WERI-Rb-1 (cell line): ENCODE results near the gene CYP46A1.

Source experiments
- DNase-seq: peaks from one replicate; pipeline ENCODE4 v3.0.0-alpha.2; 2020
- H3K27ac ChIP-seq: fragments of 250-450 bp; sonication (Bioruptor Pico); 2 replicates; pipeline ENCODE4 v1.5.1; 2020; ENCODE audit warnings: mild to moderate bottlenecking, moderate library complexity
- H3K27me3 ChIP-seq: fragments of 250-450 bp; sonication (Bioruptor Pico); 2 replicates; pipeline ENCODE4 v1.5.1; 2021; ENCODE audit warnings: mild to moderate bottlenecking, low read depth, moderate library complexity; ENCODE audit not compliant: insufficient read depth, severe bottlenecking
- H3K36me3 ChIP-seq: fragments of 250-450 bp; sonication (Bioruptor Pico); 2 replicates; pipeline ENCODE4 v1.5.1; 2020; ENCODE audit warnings: mild to moderate bottlenecking, moderate library complexity
- H3K4me3 ChIP-seq: 2 replicates; pipeline ENCODE4 v1.5.1; 2011; ENCODE audit warnings: low read depth, mild to moderate bottlenecking, control low read depth, low read length
- H3K9me3 ChIP-seq: fragments of 250-450 bp; sonication (Bioruptor Pico); 2 replicates; pipeline ENCODE4 v1.5.1; 2021; ENCODE audit warnings: mild to moderate bottlenecking, moderate library complexity; ENCODE audit not compliant: severe bottlenecking
- CTCF ChIP-seq: IDR thresholded peaks from 2 replicates; pipeline ENCODE4 v1.5.1; 2011; ENCODE audit warnings: low read depth, mild to moderate bottlenecking, control low read depth, inconsistent platforms, low read length

The CYP46A1 gene

GRCh38 chr14:99689266-99690236 lies 5.5 kb downstream of the CYP46A1 start:
- no peaks in the 10 kb centered on the region for H3K9me3 ChIP-seq
- H3K36me3 ChIP-seq: no peaks in the 10 kb centered on the region
- H3K27ac ChIP-seq: no peak overlapping the region
- no peaks in the 10 kb centered on the region for H3K27me3 ChIP-seq
- no peak for TF ChIP-seq CTCF
- no peak for DNase-seq
- H3K4me3 ChIP-seq: no peak overlapping the region

GRCh38 chr14:99690636-99691035 lies 6.5 kb downstream of the CYP46A1 start:
- no peaks in the 10 kb centered on the region for H3K9me3 ChIP-seq
- no peak overlapping the region for H3K4me3 ChIP-seq
- no peak for TF ChIP-seq CTCF
- H3K36me3 ChIP-seq: no peaks in the 10 kb centered on the region
- H3K27ac ChIP-seq: no peak overlapping the region
- H3K27me3 ChIP-seq: no peaks in the 10 kb centered on the region
- no peak for DNase-seq

- Histone ChIP-seq H3K4me3 (no peak overlapping the region), H3K27ac (no peak overlapping the region), H3K36me3 (no peaks in the 10 kb centered on the region), H3K27me3 (no peaks in the 10 kb centered on the region), H3K9me3 (no peaks in the 10 kb centered on the region)
- no peak for DNase-seq
- TF ChIP-seq CTCF: no peak
Observed at GRCh38 chr14:99691111-99691885, 7.2 kb downstream of the CYP46A1 start.

- TF ChIP-seq CTCF: no peak
- H3K27ac ChIP-seq: no peak overlapping the region
- no peaks in the 10 kb centered on the region for H3K27me3 ChIP-seq
- no peak overlapping the region for H3K4me3 ChIP-seq
- H3K9me3 ChIP-seq: no peaks in the 10 kb centered on the region
- no peak for DNase-seq
- no peaks in the 10 kb centered on the region for H3K36me3 ChIP-seq
Observed at GRCh38 chr14:99693918-99694317, 9.8 kb downstream of the CYP46A1 start.

- TF ChIP-seq CTCF: no peak
- Histone ChIP-seq H3K27me3 (no peaks in the 10 kb centered on the region), H3K36me3 (no peaks in the 10 kb centered on the region), H3K4me3 (no peak overlapping the region), H3K27ac (no peak overlapping the region), H3K9me3 (no peaks in the 10 kb centered on the region)
- no peak for DNase-seq
Observed at GRCh38 chr14:99696929-99697328, 12.8 kb downstream of the CYP46A1 start.
